Measurements from ENCODE around the gene NEURL2. TPM values are rescaled to one million over a fixed set of nuclear protein-coding genes. Genes with fewer than 3 reads are reported as not detected.

NEURL2 gene
- total and polyA plus RNA-seq, 10 of the 15 experiments (the other 5 are each of a cell fraction or from before 2014, with no cell fraction given): 0.53 to 7.0 (median 2.7) TPM

- Histone ChIP-seq H3K36me3 (ENCODE audit: control insufficient read depth in 2 of 2, insufficient read depth in 2 of 2, low read length in 1 of 2) (no peaks in the 10 kb centered on the region), H3K4me2 (ENCODE audit: control insufficient read depth, insufficient read depth) (no peak overlapping the region), H2AFZ (ENCODE audit: control insufficient read depth, low read depth, low read length) (no peak overlapping the region), H3K79me2 (ENCODE audit: control insufficient read depth, insufficient read depth, low read length) (no peaks in the 10 kb centered on the region), H3K27me3 (replicated peaks in 1 of 2; ENCODE audit: control insufficient read depth in 2 of 2, insufficient read depth in 2 of 2, low read length in 1 of 2) (no peaks in the 10 kb centered on the region), H4K20me1 (ENCODE audit: control insufficient read depth, insufficient read depth) (no peaks in the 10 kb centered on the region), H3K9me3 (replicated peaks; ENCODE audit: control insufficient read depth, insufficient read depth, low read length) (no peaks in the 10 kb centered on the region), H3K27ac (ENCODE audit: control insufficient read depth, insufficient read depth) (no peak overlapping the region), H3K4me1 (ENCODE audit: control insufficient read depth, insufficient read depth, low read length) (no peaks in the 10 kb centered on the region), H3K9ac (ENCODE audit: control insufficient read depth, insufficient read depth, low read length) (no peak overlapping the region), H3K4me3 (no peak overlapping the region)
- 83% methylated on average over 8 of the region's 8 CpGs for WGBS (ENCODE audit: insufficient coverage, insufficient replicate concordance, low lambda C conversion rate, missing lambda C conversion rate)
- DNase-seq (ENCODE audit: low read depth, low spot score) (no peak), FAIRE-seq (no peak), ATAC-seq (no peak)
- BruUV-seq (replicated peaks): no TSS peak
- intact Hi-C loops (cut with micrococcal nuclease; ENCODE audit: unreplicated experiment) (no loop called here), in situ Hi-C loops (cut with MboI) (no loop called here)
- ChIA-PET RAD21 (ENCODE audit: unreplicated experiment) (no interaction called here), CTCF (interaction anchor here (1.0 to 1.9 kb wide), 4 partner anchors 15 to 107 kb away, joined by 3 to 5 read pairs (median 4); partner anchors contain the start of genes CTSA and NEURL2), SMC1A (ENCODE audit: uncharacterized antibody, unreplicated experiment) (interaction anchor here (0.8 to 1.8 kb wide), 2 partner anchors 21 to 28 kb away, joined by 4 to 5 read pairs; partner anchors contain the start of gene PCIF1), POLR2A (interaction anchor here (0.6 kb wide), 1 partner anchor 44 kb away, joined by 3 read pairs; no protein-coding TSS in a partner anchor)
- TF ChIP-seq, protein P1, sequence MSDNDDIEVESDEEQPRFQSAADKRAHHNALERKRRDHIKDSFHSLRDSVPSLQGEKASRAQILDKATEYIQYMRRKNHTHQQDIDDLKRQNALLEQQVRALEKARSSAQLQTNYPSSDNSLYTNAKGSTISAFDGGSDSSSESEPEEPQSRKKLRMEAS (IDR thresholded peaks at IDR 0.05; ENCODE audit: low read depth, low read length): no peak
- TF ChIP-seq STAT3 (IDR thresholded peaks at IDR 0.05; ENCODE audit: low read depth, low read length) (no peak), SREBF1 (IDR thresholded peaks at IDR 0.05; ENCODE audit: low read length) (no peak), CREM (IDR thresholded peaks at IDR 0.05; ENCODE audit: low read depth) (no peak), ZNF274 (IDR thresholded peaks at IDR 0.05; ENCODE audit: insufficient read depth, insufficient read length) (no peak), ZNF384 (IDR thresholded peaks at IDR 0.05; ENCODE audit: borderline replicate concordance, low read depth, low read length) (no peak), ZNF207 (IDR thresholded peaks at IDR 0.05; ENCODE audit: borderline replicate concordance) (no peak), NBN (IDR thresholded peaks at IDR 0.05) (no peak), NFXL1 (IDR thresholded peaks at IDR 0.05; ENCODE audit: borderline replicate concordance) (no peak), CHD1 (IDR thresholded peaks at IDR 0.05; ENCODE audit: low read depth, low read length) (no peak), CREB1 (IDR thresholded peaks at IDR 0.05; ENCODE audit: low read depth) (no peak), IRF4 (IDR thresholded peaks at IDR 0.05; ENCODE audit: low read depth, low read length) (no peak), PAX8 (IDR thresholded peaks at IDR 0.05) (no peak), NR2F1 (conservative IDR thresholded peaks at IDR 0.05) (no peak)
- TF ChIP-seq, protein P2, sequence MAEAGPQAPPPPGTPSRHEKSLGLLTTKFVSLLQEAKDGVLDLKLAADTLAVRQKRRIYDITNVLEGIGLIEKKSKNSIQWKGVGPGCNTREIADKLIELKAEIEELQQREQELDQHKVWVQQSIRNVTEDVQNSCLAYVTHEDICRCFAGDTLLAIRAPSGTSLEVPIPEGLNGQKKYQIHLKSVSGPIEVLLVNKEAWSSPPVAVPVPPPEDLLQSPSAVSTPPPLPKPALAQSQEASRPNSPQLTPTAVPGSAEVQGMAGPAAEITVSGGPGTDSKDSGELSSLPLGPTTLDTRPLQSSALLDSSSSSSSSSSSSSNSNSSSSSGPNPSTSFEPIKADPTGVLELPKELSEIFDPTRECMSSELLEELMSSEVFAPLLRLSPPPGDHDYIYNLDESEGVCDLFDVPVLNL (IDR thresholded peaks at IDR 0.05; ENCODE audit: low read depth, low read length): no peak
Observed at GRCh38 chr20:45905505-45906079, 14.6 kb upstream of the NEURL2 start.
